Astrocyte of the spinal cord (primary cell): ENCODE data around the gene FAF1.

Experiments used
- DNase-seq: peaks from one replicate; pipeline ENCODE4 v3.0.0; 2011; ENCODE audit warnings: low read depth, low spot score
- H3K4me3 ChIP-seq: 2 replicates; pipeline ENCODE4 v1.5.1; 2011; ENCODE audit warnings: low read depth, mild to moderate bottlenecking, low read length, moderate library complexity
- in situ Hi-C: cut with HindIII; loops from 2 replicates; pipeline ENCODE4 v1.10.0; 2017; ENCODE audit warnings: low sequenced_read_pairs
- TF ChIP-seq, protein P1 (sequence below): IDR thresholded peaks from 2 replicates; pipeline ENCODE4 v1.5.1; 2012; ENCODE audit warnings: low read depth, mild to moderate bottlenecking, low read length, inconsistent platforms

The FAF1 gene

GRCh38 chr1:50415235-50416149 lies 544.6 kb downstream of the FAF1 start:
- no peak for DNase-seq
- no peak overlapping the region for H3K4me3 ChIP-seq
- in situ Hi-C loops: no loop called here
- TF ChIP-seq, protein P1, sequence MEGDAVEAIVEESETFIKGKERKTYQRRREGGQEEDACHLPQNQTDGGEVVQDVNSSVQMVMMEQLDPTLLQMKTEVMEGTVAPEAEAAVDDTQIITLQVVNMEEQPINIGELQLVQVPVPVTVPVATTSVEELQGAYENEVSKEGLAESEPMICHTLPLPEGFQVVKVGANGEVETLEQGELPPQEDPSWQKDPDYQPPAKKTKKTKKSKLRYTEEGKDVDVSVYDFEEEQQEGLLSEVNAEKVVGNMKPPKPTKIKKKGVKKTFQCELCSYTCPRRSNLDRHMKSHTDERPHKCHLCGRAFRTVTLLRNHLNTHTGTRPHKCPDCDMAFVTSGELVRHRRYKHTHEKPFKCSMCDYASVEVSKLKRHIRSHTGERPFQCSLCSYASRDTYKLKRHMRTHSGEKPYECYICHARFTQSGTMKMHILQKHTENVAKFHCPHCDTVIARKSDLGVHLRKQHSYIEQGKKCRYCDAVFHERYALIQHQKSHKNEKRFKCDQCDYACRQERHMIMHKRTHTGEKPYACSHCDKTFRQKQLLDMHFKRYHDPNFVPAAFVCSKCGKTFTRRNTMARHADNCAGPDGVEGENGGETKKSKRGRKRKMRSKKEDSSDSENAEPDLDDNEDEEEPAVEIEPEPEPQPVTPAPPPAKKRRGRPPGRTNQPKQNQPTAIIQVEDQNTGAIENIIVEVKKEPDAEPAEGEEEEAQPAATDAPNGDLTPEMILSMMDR: no peak

- no peak overlapping the region for H3K4me3 ChIP-seq
- TF ChIP-seq, protein P1: no peak
- no peak for DNase-seq
- in situ Hi-C loops: no loop called here
These were observed 545.2 kb downstream of the FAF1 start for GRCh38 chr1:50414853-50415234.

- TF ChIP-seq, protein P1: no peak
- no peak overlapping the region for H3K4me3 ChIP-seq
- in situ Hi-C loops: no loop called here
- DNase-seq: no peak
These were observed 547.1 kb downstream of the FAF1 start for GRCh38 chr1:50412813-50413476.

DNA sequence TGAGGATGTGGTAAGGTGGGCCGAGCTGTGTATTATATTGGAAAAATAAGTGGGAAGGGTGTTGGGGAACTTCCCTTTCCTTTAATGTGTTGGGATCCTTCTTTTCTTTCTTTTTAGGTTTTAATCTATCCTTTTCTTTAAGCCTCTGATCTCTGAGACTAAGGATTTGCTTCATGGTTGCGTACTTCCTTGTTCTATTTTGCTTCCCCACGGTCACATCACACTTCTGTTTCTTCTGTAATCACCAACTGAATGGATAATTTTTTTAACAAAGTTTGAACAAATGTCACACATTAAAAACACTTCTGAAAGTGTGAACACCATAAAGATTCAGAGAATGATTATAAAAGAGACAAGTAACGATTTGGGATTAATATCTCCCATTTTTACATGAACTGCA lies 554.3 kb downstream of the FAF1 start:
- TF ChIP-seq, protein P1: no peak
- H3K4me3 ChIP-seq: no peak overlapping the region
- no peak for DNase-seq
- in situ Hi-C loops: no loop called here

- in situ Hi-C loops: no loop called here
- DNase-seq: no peak
- no peak overlapping the region for H3K4me3 ChIP-seq
- TF ChIP-seq, protein P1: no peak
These were observed 566.4 kb downstream of the FAF1 start for GRCh38 chr1:50393522-50394120.
